Fibroblast of upper back skin (primary cell): ENCODE measurements around the gene DNAJB6.

Source experiments
- DNase-seq: peaks from one replicate; pipeline ENCODE4 v3.0.0-alpha.2; 2013

The DNAJB6 gene

DNA sequence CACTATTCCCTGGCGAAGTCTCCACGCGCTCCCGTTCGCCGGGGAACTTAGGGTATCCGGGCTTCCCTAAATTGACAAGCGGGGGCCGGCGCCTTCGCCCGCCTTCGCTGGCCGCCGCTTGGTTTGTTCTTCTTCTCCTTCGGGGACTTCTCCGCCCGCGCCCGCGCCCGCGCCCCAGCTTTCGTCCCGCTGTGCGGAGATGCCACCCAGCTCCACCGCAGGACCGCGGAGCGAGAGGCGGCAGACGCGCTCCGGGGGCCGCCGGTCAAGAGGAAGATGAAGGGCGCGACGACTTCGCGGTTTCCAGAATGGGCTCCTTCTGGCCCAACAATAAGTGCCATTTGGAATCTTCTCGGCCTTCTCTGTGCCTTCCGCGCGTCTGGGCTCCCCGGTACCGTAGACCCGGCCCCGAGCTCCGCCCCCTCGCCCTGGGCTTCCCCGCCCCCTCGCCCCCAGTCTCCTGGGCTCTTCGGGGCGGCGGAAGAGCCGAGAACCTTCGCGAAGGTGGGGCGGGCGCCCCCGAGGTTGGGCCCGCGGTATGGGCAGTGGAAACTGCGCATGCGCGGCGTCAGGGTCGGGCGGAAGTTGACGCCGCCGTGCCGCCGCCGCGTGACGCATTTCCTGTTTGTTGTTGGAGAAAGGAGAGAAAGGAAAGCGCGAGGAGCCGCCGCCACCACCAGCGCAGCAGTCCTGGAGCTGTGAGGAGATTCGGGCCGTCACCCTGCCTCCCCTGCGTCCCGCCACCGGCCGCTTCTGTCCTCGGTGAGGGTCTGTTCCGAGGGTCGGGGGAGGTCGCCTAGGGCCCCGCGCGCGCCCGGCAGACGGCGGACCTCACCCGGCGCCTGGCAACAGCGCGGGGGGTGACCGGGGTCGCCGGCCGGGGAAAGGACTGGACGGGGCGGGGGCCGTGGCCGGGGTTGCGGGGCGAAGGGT, at the start of gene DNAJB6:
TSS of gene DNAJB6 (plus strand) at position 622 of the 933 bp plus-strand sequence. CDS start 21,569 bp downstream, outside the sequence.
- peak; percentile 94 for DNase-seq

GRCh38 chr7:157291404-157292080, 45.3 kb upstream of the DNAJB6 start:
- DNase-seq = no peak

DNA sequence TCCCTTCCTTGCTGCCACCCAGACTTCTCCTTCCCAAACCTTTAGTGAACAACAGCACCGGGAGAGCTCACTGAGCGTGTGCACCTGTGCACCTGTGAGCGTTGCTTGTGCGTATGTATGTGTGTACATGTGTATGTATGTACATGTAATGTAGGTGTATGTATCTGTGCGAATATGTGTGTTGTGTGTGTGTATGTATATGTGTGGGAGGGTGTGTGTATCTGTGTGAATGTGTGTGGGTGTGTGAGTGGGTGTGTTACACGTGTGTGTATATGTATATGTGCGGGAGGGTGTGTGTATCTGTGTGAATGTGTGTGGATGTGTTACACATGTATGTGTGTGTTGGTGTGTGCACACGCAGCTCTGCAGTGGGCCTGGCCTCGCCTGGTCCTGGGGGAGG, 44.5 kb upstream of the DNAJB6 start:
- DNase-seq = no peak

DNA sequence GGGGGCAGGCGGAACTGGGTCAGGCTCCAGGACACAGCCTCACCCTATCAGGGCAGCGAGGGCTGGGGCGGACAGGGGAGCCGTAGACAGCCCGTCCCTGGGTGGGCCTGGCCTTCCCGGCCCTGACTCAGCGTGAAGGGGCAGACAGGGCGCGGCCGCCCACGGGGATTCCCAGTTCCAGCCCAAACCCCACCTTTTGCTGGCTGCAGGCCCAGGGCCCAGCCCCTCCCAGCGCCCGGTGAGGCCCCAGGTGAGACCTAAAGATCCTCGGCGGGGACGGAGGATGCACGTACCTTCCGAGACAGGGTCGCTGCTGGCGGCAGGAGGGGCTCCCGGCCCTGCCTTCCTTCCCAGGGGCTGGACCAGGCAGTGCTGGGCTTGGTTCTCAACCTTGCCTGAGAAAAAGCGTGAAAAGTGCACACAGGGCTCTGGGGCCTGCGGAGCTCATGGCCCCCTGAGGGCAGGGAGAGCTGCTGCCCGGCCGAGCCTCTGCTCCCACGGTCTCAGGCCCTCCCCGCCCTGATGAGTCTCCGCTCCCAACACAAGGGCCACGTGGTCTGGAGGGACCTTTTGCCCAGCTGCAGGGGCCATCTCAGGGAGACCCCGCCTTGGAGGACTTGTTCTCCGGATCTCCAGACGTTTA, 43.9 kb upstream of the DNAJB6 start:
- no peak for DNase-seq

GRCh38 chr7:157293413-157293788, 43.4 kb upstream of the DNAJB6 start:
- no peak for DNase-seq

GRCh38 chr7:157294773-157295172, 42.0 kb upstream of the DNAJB6 start:
- no peak for DNase-seq

GRCh38 chr7:157295338-157295737, 41.5 kb upstream of the DNAJB6 start:
- DNase-seq = no peak

DNA sequence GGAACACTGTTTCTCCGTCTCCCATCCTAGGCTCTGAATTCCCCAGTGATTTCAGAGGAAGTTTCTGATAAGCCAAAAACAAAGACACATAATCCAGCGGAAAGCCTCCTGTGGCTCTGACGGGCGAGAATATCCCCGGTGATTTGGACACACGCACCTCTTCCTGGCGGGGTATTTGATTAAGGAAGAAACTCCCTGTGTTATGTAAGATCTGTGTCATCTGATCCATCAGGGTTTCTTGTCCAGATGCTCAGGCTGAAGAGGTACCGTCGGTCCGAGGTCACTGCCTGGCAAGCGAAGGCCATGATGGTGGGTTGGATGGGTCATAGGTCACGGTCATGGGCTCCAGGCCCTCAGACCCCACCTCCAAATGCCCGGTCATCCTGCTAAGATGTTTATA, 39.6 kb upstream of the DNAJB6 start:
- DNase-seq = no peak

GRCh38 chr7:157299317-157299612, 37.5 kb upstream of the DNAJB6 start:
- no peak for DNase-seq

GRCh38 chr7:157299613-157300368, 37.0 kb upstream of the DNAJB6 start:
- no peak for DNase-seq

GRCh38 chr7:157300369-157300825, 36.4 kb upstream of the DNAJB6 start:
- no peak for DNase-seq

GRCh38 chr7:157301610-157302120, 35.1 kb upstream of the DNAJB6 start:
- no peak for DNase-seq

GRCh38 chr7:157306846-157307838, 29.7 kb upstream of the DNAJB6 start:
- no peak for DNase-seq

- DNase-seq = peak; percentile 99
Observed at GRCh38 chr7:157309988-157310668, 26.7 kb upstream of the DNAJB6 start.

- no peak for DNase-seq
Observed at GRCh38 chr7:157310676-157311185, 26.1 kb upstream of the DNAJB6 start.

DNA sequence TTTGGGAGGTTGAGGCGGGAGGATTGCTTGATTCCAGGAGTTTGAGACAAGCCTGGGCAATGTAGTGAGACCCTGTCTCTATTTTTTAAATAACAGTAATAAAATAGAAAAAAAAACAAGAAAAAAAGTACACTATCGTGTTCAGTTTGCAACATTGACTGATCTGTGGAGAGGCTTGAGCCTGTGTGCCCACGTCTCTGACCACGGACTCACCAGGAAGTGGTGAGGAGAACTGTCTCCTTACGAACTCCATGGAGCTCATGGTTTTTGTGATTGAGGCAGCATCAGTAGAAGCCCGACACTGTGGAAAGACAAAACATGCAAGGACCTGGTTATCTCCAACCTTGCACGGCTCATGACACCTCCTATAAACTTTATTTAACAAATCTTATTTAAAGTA, 23.9 kb upstream of the DNAJB6 start:
- DNase-seq = no peak

GRCh38 chr7:157313645-157314044, 23.2 kb upstream of the DNAJB6 start:
- DNase-seq = no peak

DNA sequence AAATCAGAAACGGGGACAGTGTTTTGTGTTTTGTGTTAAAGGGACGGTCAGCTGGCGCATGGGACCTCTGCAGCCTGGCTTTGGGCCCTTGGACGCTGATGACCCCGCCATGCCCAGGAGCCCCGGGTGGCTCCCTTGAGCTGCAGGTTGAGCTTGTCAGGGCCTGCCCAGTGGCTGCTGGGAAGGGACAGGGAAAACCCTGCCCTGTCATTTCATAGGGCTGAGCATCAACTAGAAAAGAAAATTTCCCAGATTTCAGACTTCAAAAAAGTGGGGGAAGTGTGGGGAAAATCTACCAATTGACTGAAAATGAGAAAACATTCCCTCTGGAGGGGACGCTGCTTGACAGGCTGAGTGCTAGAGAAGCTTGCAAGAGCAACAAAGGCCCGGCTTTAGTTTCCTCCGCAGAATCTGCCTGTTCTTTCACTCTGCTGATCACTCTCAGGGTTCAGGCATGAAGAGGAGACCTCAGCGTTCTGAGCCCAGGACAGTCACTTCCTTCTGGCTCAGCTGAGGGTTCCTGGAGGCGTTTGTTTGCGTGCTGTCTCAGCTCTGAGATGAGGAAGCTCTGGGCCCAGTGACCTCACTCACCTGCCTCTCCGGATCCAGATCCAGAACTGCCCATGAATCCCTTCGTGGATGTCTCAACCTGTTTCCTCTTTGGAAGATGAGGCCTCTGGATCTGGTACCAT, 18.6 kb upstream of the DNAJB6 start:
- no peak for DNase-seq

DNA sequence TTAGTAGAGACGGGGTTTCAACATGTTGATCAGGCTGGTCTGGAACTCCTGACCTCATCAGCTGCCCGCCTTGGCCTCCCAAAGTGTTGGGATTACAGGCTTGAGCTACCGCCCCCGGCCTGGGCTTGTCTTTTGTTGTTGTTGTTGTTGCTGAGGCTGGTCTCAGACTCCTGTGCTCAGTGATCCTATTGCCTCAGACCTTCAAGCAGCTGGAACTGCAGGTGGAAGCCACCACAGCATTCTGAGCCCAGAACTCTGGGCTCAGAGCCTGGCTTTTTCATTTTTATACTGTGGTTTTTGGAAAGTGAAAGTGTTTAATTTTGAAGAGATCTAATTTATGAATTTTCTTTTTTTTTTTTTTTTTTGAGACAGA, 16.2 kb upstream of the DNAJB6 start:
- DNase-seq = no peak

- no peak for DNase-seq
Observed at GRCh38 chr7:157323401-157323800, 13.4 kb upstream of the DNAJB6 start.
